H1 (cell line): ENCODE measurements around the gene THBS3. TPM values are rescaled to one million over a fixed set of nuclear protein-coding genes. Genes with fewer than 3 reads are reported as not detected.

Experiments used
- CTCF ChIA-PET: fragments of 300-600 bp; sonication (Branson Sonifier 250); formaldehyde crosslinking; loops from one replicate; lab custom pipeline; 2021; ENCODE audit not compliant: partially characterized antibody; lab: Charles Lee
- POLR2A ChIA-PET: fragments of 300-600 bp; sonication (Branson Sonifier 250); formaldehyde crosslinking; loops from one replicate; lab custom pipeline; 2021; ENCODE audit warnings: inconsistent platforms; ENCODE audit not compliant: partially characterized antibody; lab: Charles Lee
- DNase-seq, 2 experiments: peaks; one replicate each; pipeline versions ENCODE4 v3.0.0 to v3.0.0-alpha.2; 2010 to 2022; ENCODE audit warnings: low spot score in 2 of 2, low read depth in 1 of 2, mixed read lengths in 1 of 2
- FAIRE-seq: peaks from 2 replicates; lab custom pipeline; 2011; peaks lifted over from hg19 to GRCh38; lab: Jason Lieb, UNC
- H2AFZ ChIP-seq: 2 replicates; pipeline ENCODE4 v1.8.1; 2012; ENCODE audit warnings: low read length, inconsistent platforms
- H2AK5ac ChIP-seq: 2 replicates; pipeline ENCODE4 v1.6.1; 2013; ENCODE audit warnings: low read depth, low read length
- H2BK120ac ChIP-seq: replicated peaks from 2 replicates; pipeline ENCODE3; 2013; ENCODE audit warnings: low read depth, low read length, inconsistent platforms
- H2BK12ac ChIP-seq: 2 replicates; pipeline ENCODE4 v1.6.1; 2013; ENCODE audit warnings: low read depth, low read length
- H2BK15ac ChIP-seq: 2 replicates; pipeline ENCODE4 v1.6.1; 2013; ENCODE audit warnings: low read length
- H2BK20ac ChIP-seq: 2 replicates; pipeline ENCODE4 v1.6.1; 2013; ENCODE audit warnings: low read length
- H2BK5ac ChIP-seq: 2 replicates; pipeline ENCODE4 v1.6.1; 2013; ENCODE audit warnings: low read depth, low read length
- H3K14ac ChIP-seq: 2 replicates; pipeline ENCODE4 v1.6.1; 2013; ENCODE audit warnings: inconsistent platforms; ENCODE audit not compliant: insufficient read length
- H3K18ac ChIP-seq: 2 replicates; pipeline ENCODE4 v1.6.1; 2013; ENCODE audit warnings: low read length; ENCODE audit errors: extremely low read depth
- H3K23ac ChIP-seq: 2 replicates; pipeline ENCODE4 v1.6.1; 2013; ENCODE audit warnings: inconsistent platforms; ENCODE audit not compliant: insufficient read length
- H3K23me2 ChIP-seq: 2 replicates; pipeline ENCODE4 v1.6.1; 2013; ENCODE audit warnings: low read depth, low read length
- H3K27ac ChIP-seq: 2 replicates; pipeline ENCODE4 v1.6.1; 2011; ENCODE audit warnings: low read depth, low read length, inconsistent platforms
- H3K27me3 ChIP-seq, 4 experiments: replicated peaks in 1 of 4; 1 replicate in 1 of 4; 2 replicates in 3 of 4; pipeline versions ENCODE4 v1.6.1 to v1.8.1; 2011 to 2013; ENCODE audit warnings: low read length in 3 of 4, mild to moderate bottlenecking in 3 of 4, inconsistent platforms in 2 of 4, mixed read lengths in 2 of 4, moderate library complexity in 1 of 4; ENCODE audit not compliant: control insufficient read depth in 3 of 4, insufficient read depth in 3 of 4; ENCODE audit errors: extremely low read depth in 1 of 4
- H3K36me3 ChIP-seq, 4 experiments: 2 replicates each; pipeline versions ENCODE4 v1.6.1 to v1.8.1; 2011 to 2013; ENCODE audit warnings: mild to moderate bottlenecking in 4 of 4, low read length in 3 of 4, moderate library complexity in 2 of 4, control low read depth in 1 of 4, inconsistent platforms in 1 of 4; ENCODE audit not compliant: insufficient read depth in 4 of 4, control insufficient read depth in 2 of 4
- H3K4ac ChIP-seq: replicated peaks from 2 replicates; pipeline ENCODE3; 2013; ENCODE audit warnings: low read length, low read depth, mixed read lengths, inconsistent platforms; ENCODE audit not compliant: insufficient read length
- H3K4me1 ChIP-seq, 4 experiments: replicated peaks in 1 of 4; 1 replicate in 1 of 4; 2 replicates in 3 of 4; pipeline versions ENCODE4 v1.6.1 to v1.8.1; 2011 to 2013; ENCODE audit warnings: low read length in 3 of 4, inconsistent platforms in 2 of 4, mixed read lengths in 1 of 4; ENCODE audit not compliant: insufficient read depth in 4 of 4, control insufficient read depth in 3 of 4
- H3K4me2 ChIP-seq, 2 experiments: 2 replicates each; pipeline versions ENCODE4 v1.6.1 to v1.8.1; 2011 to 2013; ENCODE audit warnings: low read depth in 2 of 2, low read length in 2 of 2, control low read depth in 1 of 2, inconsistent platforms in 1 of 2, mild to moderate bottlenecking in 1 of 2; ENCODE audit not compliant: insufficient read depth in 1 of 2
- H3K4me3 ChIP-seq, 4 experiments: fragments of 200-600, 300-600 bp in 1 of 4; sonication (generic), shearing (Covaris generic), sonication (Bioruptor Twin) in 1 of 4; 2 replicates each; pipeline versions ENCODE4 v1.5.1 to v1.8.1; 2011 to 2016; ENCODE audit warnings: low read length in 4 of 4, low read depth in 3 of 4, control low read depth in 2 of 4, inconsistent platforms in 2 of 4, mild to moderate bottlenecking in 2 of 4, mixed read lengths in 1 of 4, moderate library complexity in 1 of 4; ENCODE audit not compliant: insufficient read depth in 2 of 4; ENCODE audit errors: extremely low read depth in 1 of 4
- H3K56ac ChIP-seq: replicated peaks from 2 replicates; pipeline ENCODE3; 2013; ENCODE audit warnings: low read depth, mild to moderate bottlenecking, mixed read lengths, low read length, inconsistent platforms; ENCODE audit not compliant: insufficient read length
- H3K79me1 ChIP-seq: 2 replicates; pipeline ENCODE4 v1.6.1; 2013; ENCODE audit warnings: low read depth, low read length, control low read depth
- H3K79me2 ChIP-seq, 2 experiments: 2 replicates each; pipeline versions ENCODE4 v1.6.1 to v1.8.1; 2012 to 2013; ENCODE audit warnings: low read length in 2 of 2, mild to moderate bottlenecking in 2 of 2, inconsistent platforms in 1 of 2; ENCODE audit not compliant: insufficient read depth in 2 of 2, control insufficient read depth in 1 of 2
- H3K9ac ChIP-seq, 4 experiments: replicated peaks in 1 of 4; 1 replicate in 1 of 4; 2 replicates in 3 of 4; pipeline versions ENCODE4 v1.6.1 to v1.8.1; 2011 to 2013; ENCODE audit warnings: low read depth in 3 of 4, low read length in 3 of 4, control low read depth in 2 of 4, mild to moderate bottlenecking in 2 of 4, moderate library complexity in 2 of 4, inconsistent platforms in 1 of 4; ENCODE audit errors: extremely low read depth in 1 of 4
- H3K9me3 ChIP-seq, 2 experiments: 2 replicates each; pipeline versions ENCODE4 v1.6.1 to v1.8.1; 2012 to 2013; ENCODE audit warnings: mild to moderate bottlenecking in 2 of 2, moderate library complexity in 2 of 2, control low read depth in 1 of 2, inconsistent platforms in 1 of 2, low read depth in 1 of 2, low read length in 1 of 2, mixed read lengths in 1 of 2; ENCODE audit not compliant: insufficient read depth in 2 of 2
- H4K20me1 ChIP-seq, 2 experiments: replicated peaks in 1 of 2; 2 replicates each; pipeline versions ENCODE3 to v1.8.1; 2011 to 2013; ENCODE audit warnings: inconsistent platforms in 2 of 2, low read length in 2 of 2, mild to moderate bottlenecking in 1 of 2; ENCODE audit not compliant: insufficient read depth in 2 of 2, control insufficient read depth in 1 of 2
- H4K5ac ChIP-seq: 2 replicates; pipeline ENCODE4 v1.6.1; 2013; ENCODE audit warnings: low read length, low read depth, mixed read lengths, inconsistent platforms; ENCODE audit not compliant: insufficient read length
- H4K8ac ChIP-seq: 2 replicates; pipeline ENCODE4 v1.8.0; 2013; ENCODE audit warnings: mild to moderate bottlenecking, moderate library complexity, low read length, inconsistent platforms; ENCODE audit not compliant: insufficient read depth; ENCODE audit errors: extremely low read depth
- H4K91ac ChIP-seq: replicated peaks from 2 replicates; pipeline ENCODE3; 2013; ENCODE audit warnings: low read length, mixed read lengths, inconsistent platforms; ENCODE audit not compliant: insufficient read length
- BRCA1 ChIP-seq: IDR thresholded peaks from 2 replicates; pipeline ENCODE4 v1.6.1; 2012; ENCODE audit warnings: low read depth, low read length, improper control_type of control experiment
- EZH2 ChIP-seq: fragments of 200-600 bp; sonication (generic); IDR thresholded peaks from 2 replicates; pipeline ENCODE4 v1.7.1; 2012; ENCODE audit warnings: low read depth, mild to moderate bottlenecking, moderate library complexity, low read length, inconsistent platforms; ENCODE audit not compliant: severe bottlenecking
- GTF2F1 ChIP-seq: IDR thresholded peaks from 2 replicates; pipeline ENCODE4 v1.6.1; 2012; ENCODE audit warnings: low read depth, low read length, improper control_type of control experiment, borderline replicate concordance
- HDAC6 ChIP-seq: IDR thresholded peaks from one replicate; pipeline ENCODE4 v1.7.1; 2012; ENCODE audit warnings: low read depth, mild to moderate bottlenecking, inconsistent platforms, low read length, moderate library complexity
- KDM5A ChIP-seq: fragments of 200-600 bp; IDR thresholded peaks from 2 replicates; pipeline ENCODE4 v1.7.1; 2012; ENCODE audit warnings: mild to moderate bottlenecking, low read length, inconsistent platforms, mixed read lengths
- NRF1 ChIP-seq: IDR thresholded peaks from 2 replicates; pipeline ENCODE4 v1.6.1; 2011; ENCODE audit warnings: mild to moderate bottlenecking, low read depth, low read length, improper control_type of control experiment
- PHF8 ChIP-seq: fragments of 200-600 bp; sonication (generic); conservative IDR thresholded peaks from 2 replicates; pipeline ENCODE4 v1.7.1; 2012; ENCODE audit warnings: low read depth, mild to moderate bottlenecking, inconsistent platforms, low read length, moderate library complexity
- RNF2 ChIP-seq: fragments of 200-900, 300-1000 bp; sonication (generic); IDR thresholded peaks from 2 replicates; pipeline ENCODE4 v1.7.1; 2016; ENCODE audit warnings: borderline replicate concordance, low read depth, mild to moderate bottlenecking, antibody characterized with exemption, low read length; ENCODE audit not compliant: poor library complexity, severe bottlenecking; ENCODE audit errors: missing control alignments
- SIRT6 ChIP-seq: IDR thresholded peaks from one replicate; pipeline ENCODE4 v1.7.1; 2012; ENCODE audit warnings: low read length, inconsistent platforms
- SUZ12 ChIP-seq: fragments of 200-600 bp; sonication (generic); IDR thresholded peaks from 2 replicates; pipeline ENCODE4 v1.6.1; 2012; ENCODE audit warnings: mild to moderate bottlenecking, inconsistent platforms, low read length, moderate library complexity, mixed read lengths
- WGBS, 2 experiments: shearing (Covaris generic) in 1 of 2; methylation state at CpG; one replicate each; pipeline versions ENCODE4 v1.1.6 to v1.1.7; 2013 to 2015; ENCODE audit warnings: low lambda C conversion rate in 2 of 2, mixed read lengths in 2 of 2, inconsistent platforms in 1 of 2, low coverage in 1 of 2, missing lambda C conversion rate in 1 of 2; ENCODE audit not compliant: insufficient replicate concordance in 2 of 2, insufficient coverage in 1 of 2, insufficient read length in 1 of 2; ENCODE audit errors: extremely low coverage in 1 of 2, missing lambda C conversion rate in 1 of 2; 5-methylcytosine and 5-hydroxymethylcytosine counted together
- polyA plus RNA-seq, 7 experiments: library from polyadenylated mRNA; depleted of rRNA in 3 of 7; stranded (reverse) in 5 of 7; unstranded in 2 of 7; fragments of >200 nt in 5 of 7; fragments of 200-250 nt in 2 of 7; gene quantifications; 1 replicate in 5 of 7; 2 replicates in 1 of 7; 4 replicates in 1 of 7; pipeline versions ENCODE4 v1.2.1 to v1.2.3, GENCODE V29; 2011 to 2013; ENCODE audit warnings: missing spikeins in 2 of 7, mixed read lengths in 2 of 7
- total RNA-seq: library from RNA; stranded (reverse); fragmentation: NEBNext Ultra II Directional; extraction: Animal tissue kit (Norgen Biotek cat#: 25700); gene quantifications from 2 replicates; pipeline ENCODE4 v1.2.1, GENCODE V29; 2021
- TF ChIP-seq, protein P1 (sequence below): IDR thresholded peaks from 2 replicates; pipeline ENCODE4 v1.6.1; 2011; ENCODE audit warnings: low read depth, mild to moderate bottlenecking, low read length; ENCODE audit not compliant: insufficient read depth

THBS3 gene
- total and polyA plus RNA-seq, 2 of the 8 experiments (the other 6 are each of a cell fraction or from before 2014, with no cell fraction given), result 3.0 to 3.5 TPM

- Histone ChIP-seq H3K4ac (no peak overlapping the region), H2BK12ac (no peak overlapping the region), H3K23ac (no peak overlapping the region), H2AFZ (no peak overlapping the region), H3K9ac (no peak overlapping the region; a peak in 1 of 7 replicates), H3K14ac (no peak overlapping the region), H3K4me3 (no peak overlapping the region), H2BK120ac (no peak overlapping the region), H3K4me2 (no peak overlapping the region), H4K8ac (no peak overlapping the region), H4K20me1 (peaks cover 8 to 10% of the 10 kb centered on the region in 2 experiments), H3K27me3 (no peaks in the 10 kb centered on the region), H3K79me1 (no peaks in the 10 kb centered on the region; the same call in 1 of the 2 replicates), H3K27ac (no peak overlapping the region), H3K23me2 (peaks cover 10% of the 10 kb centered on the region; the same call in 1 of the 2 replicates), H3K9me3 (no peaks in the 10 kb centered on the region), H4K5ac (no peak overlapping the region), H4K91ac (no peak overlapping the region), H3K36me3 (peaks cover 15 to 44% (median 30%) of the 10 kb centered on the region in 4 experiments), H3K4me1 (peaks cover 0 to 21% (median 8%) of the 10 kb centered on the region in 4 experiments; a peak in 5 of 7 replicates), H2AK5ac (no peak overlapping the region), H2BK5ac (no peak overlapping the region), H3K18ac (no peak overlapping the region), H3K56ac (peak overlapping the region; percentile 21), H2BK15ac (0 out of 2 replicates have a peak overlapping the region, but pooled peaks have one; percentile 83), H2BK20ac (no peak overlapping the region), H3K79me2 (peaks cover 0 to 6% of the 10 kb centered on the region in 2 experiments; a peak in 2 of 4 replicates)
- FAIRE-seq, result no peak
- WGBS, 2 experiments, result 89% methylated on average over 11 of the region's 11 CpGs; no CpG with 5 or more reads in 1 of the 2 experiments
- CTCF ChIA-PET, result interaction anchor here (0.5 to 7.9 kb wide), 19 partner anchors 9 to 564 kb away, joined by 3 to 107 read pairs (median 4); partner anchors contain the start of gene SCAMP3
- DNase-seq, result no peak
- TF ChIP-seq PHF8 (no peak), NRF1 (no peak), HDAC6 (no peak), KDM5A (no peak), SUZ12 (no peak), EZH2 (no peak), RNF2 (no peak), BRCA1 (no peak), SIRT6 (no peak), GTF2F1 (no peak)
- TF ChIP-seq, protein P1, sequence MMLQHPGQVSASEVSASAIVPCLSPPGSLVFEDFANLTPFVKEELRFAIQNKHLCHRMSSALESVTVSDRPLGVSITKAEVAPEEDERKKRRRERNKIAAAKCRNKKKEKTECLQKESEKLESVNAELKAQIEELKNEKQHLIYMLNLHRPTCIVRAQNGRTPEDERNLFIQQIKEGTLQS, result no peak
- POLR2A ChIA-PET, result interaction anchor here (1.6 to 20.5 kb wide), 4 partner anchors 10 to 50 kb away, joined by 3 to 512 read pairs (median 10); partner anchors contain the start of genes MTX1 and THBS3
Measured at GRCh38 chr1:155177192-155177917, 30.3 kb downstream of the THBS3 start.
